Endothelial cell of umbilical vein (primary cell): ENCODE data around the gene PACS1. TPM values are rescaled to one million over a fixed set of nuclear protein-coding genes. Genes with fewer than 3 reads are reported as not detected.

Experiments used
- BruUV-seq: library from RNA; stranded (reverse); fragments of 400-500 nt; replicated peaks from 2 replicates; lab custom pipeline; 2021; lab: Mats Ljungman, UMichigan
- CTCF ChIA-PET: fragments of 300-600, 350-600 bp; sonication (Branson Sonifier 250); formaldehyde crosslinking; loops from one replicate; lab custom pipeline; 2021; ENCODE audit warnings: antibody characterized with exemption, inconsistent platforms; lab: Charles Lee
- POLR2A ChIA-PET: fragments of 300-600, 350-600 bp; sonication (Branson Sonifier 250); formaldehyde crosslinking; loops from one replicate; lab custom pipeline; 2021; ENCODE audit warnings: antibody characterized with exemption, inconsistent platforms; lab: Charles Lee
- DNase-seq: peaks from one replicate; pipeline ENCODE4 v3.0.0-alpha.2; 2011; ENCODE audit warnings: low read depth, low spot score
- FAIRE-seq: peaks from 2 replicates; lab custom pipeline; 2011; peaks lifted over from hg19 to GRCh38; lab: Jason Lieb, UNC
- H2AFZ ChIP-seq: 2 replicates; pipeline ENCODE4 v1.6.0; 2012; ENCODE audit warnings: low read depth, low read length, control low read depth, inconsistent platforms
- H3K27ac ChIP-seq: 2 replicates; pipeline ENCODE4 v1.5.1; 2011; ENCODE audit warnings: low read depth, mild to moderate bottlenecking, control low read depth, low read length, moderate library complexity; ENCODE audit not compliant: insufficient read depth
- H3K27me3 ChIP-seq, 2 experiments: 2 replicates each; pipeline versions ENCODE4 v1.6.0 to v1.6.1; 2011; ENCODE audit warnings: low read length in 2 of 2, mixed read lengths in 1 of 2; ENCODE audit not compliant: control insufficient read depth in 2 of 2, insufficient read depth in 2 of 2
- H3K36me3 ChIP-seq, 2 experiments: 2 replicates in 1 of 2; 3 replicates in 1 of 2; pipeline ENCODE4 v1.5.1; 2011; ENCODE audit warnings: low read length in 2 of 2, mild to moderate bottlenecking in 1 of 2, moderate library complexity in 1 of 2; ENCODE audit not compliant: control insufficient read depth in 2 of 2, insufficient read depth in 2 of 2; ENCODE audit errors: extremely low read depth in 1 of 2
- H3K4me1 ChIP-seq: 3 replicates; pipeline ENCODE4 v1.5.1; 2011; ENCODE audit warnings: mild to moderate bottlenecking, low read length; ENCODE audit not compliant: control insufficient read depth, insufficient read depth; ENCODE audit errors: extremely low read depth
- H3K4me2 ChIP-seq: 2 replicates; pipeline ENCODE4 v1.6.1; 2011; ENCODE audit warnings: low read length, control low read depth, mixed read lengths; ENCODE audit not compliant: insufficient read depth
- H3K4me3 ChIP-seq, 3 experiments: fragments of 200-600 bp in 1 of 3; sonication (generic), shearing (Covaris generic) in 1 of 3; replicated peaks in 1 of 3; 2 replicates each; pipeline ENCODE4 v1.5.1; 2011 to 2016; ENCODE audit warnings: control low read depth in 3 of 3, low read length in 3 of 3, mild to moderate bottlenecking in 2 of 3, inconsistent platforms in 1 of 3, low read depth in 1 of 3, moderate library complexity in 1 of 3; ENCODE audit not compliant: insufficient read depth in 1 of 3
- H3K79me2 ChIP-seq: 2 replicates; pipeline ENCODE4 v1.6.0; 2012; ENCODE audit warnings: low read length, inconsistent platforms; ENCODE audit not compliant: control insufficient read depth, insufficient read depth
- H3K9ac ChIP-seq: replicated peaks from 2 replicates; pipeline ENCODE3; 2011; ENCODE audit warnings: low read length, control low read depth; ENCODE audit not compliant: insufficient read depth; ENCODE audit errors: extremely low read depth
- H3K9me1 ChIP-seq: replicated peaks from 3 replicates; pipeline ENCODE4 v1.6.0; 2011; ENCODE audit warnings: mild to moderate bottlenecking, low read length; ENCODE audit not compliant: control insufficient read depth, insufficient read depth; ENCODE audit errors: extremely low read depth
- H3K9me3 ChIP-seq: replicated peaks from 2 replicates; pipeline ENCODE4 v1.5.1; 2012; ENCODE audit warnings: low read length, inconsistent platforms; ENCODE audit not compliant: control insufficient read depth, insufficient read depth
- H4K20me1 ChIP-seq: replicated peaks from 2 replicates; pipeline ENCODE3; 2011; ENCODE audit warnings: mild to moderate bottlenecking, low read length; ENCODE audit not compliant: control insufficient read depth, insufficient read depth; ENCODE audit errors: extremely low read depth
- EZH2 ChIP-seq: IDR thresholded peaks from 2 replicates; pipeline ENCODE4 v1.6.1; 2012; ENCODE audit warnings: borderline replicate concordance, low read depth, mild to moderate bottlenecking, moderate library complexity, low read length, inconsistent platforms; ENCODE audit not compliant: severe bottlenecking
- JUN ChIP-seq: IDR thresholded peaks from 2 replicates; pipeline ENCODE4 v1.6.1; 2011; ENCODE audit warnings: borderline replicate concordance, low read depth; ENCODE audit not compliant: insufficient read length, insufficient read depth
- MYC ChIP-seq: IDR thresholded peaks from one replicate; pipeline ENCODE4 v1.6.1; 2011; ENCODE audit warnings: mild to moderate bottlenecking, low read depth, low read length
- POLR2A ChIP-seq: IDR thresholded peaks from 2 replicates; pipeline ENCODE4 v1.6.1; 2012; ENCODE audit warnings: low read depth, mild to moderate bottlenecking, control low read depth, low read length
- POLR2AphosphoS5 ChIP-seq: IDR thresholded peaks from 2 replicates; pipeline ENCODE4 v1.6.1; 2012; ENCODE audit warnings: low read depth, mild to moderate bottlenecking, control low read depth, low read length, moderate library complexity; ENCODE audit not compliant: insufficient read depth
- dilution Hi-C: fragments of 300-500 bp; cut with MboI; formaldehyde crosslinking; loops from one replicate; pipeline ENCODE4 v1.15.0; 2019; ENCODE audit warnings: low sequenced_read_pairs; ENCODE audit not compliant: extremely low pct_ligation_motif_present
- intact Hi-C: fragments of 100-400 bp; cut with micrococcal nuclease; formaldehyde crosslinking; loops from one replicate; pipeline ENCODE4 v1.10.0; 2022
- polyA plus RNA-seq, 4 experiments: library from polyadenylated mRNA; depleted of rRNA in 3 of 4; stranded (reverse) in 3 of 4; unstranded in 1 of 4; fragments of >200 nt; gene quantifications; 2 replicates each; pipeline versions ENCODE4 v1.2.1 to v1.2.3, GENCODE V29; 2011 to 2012; ENCODE audit warnings: missing spikeins in 1 of 4
- total RNA-seq: library from RNA; stranded (reverse); gene quantifications from 2 replicates; pipeline ENCODE4 v1.2.3, GENCODE V29; 2021
- TF ChIP-seq, protein P1 (sequence below), 2 donors: IDR thresholded peaks; 1 replicate in 1 of 2; 2 replicates in 1 of 2; pipeline ENCODE4 v1.5.1; 2011; ENCODE audit warnings: low read length in 2 of 2, mild to moderate bottlenecking in 2 of 2, moderate library complexity in 2 of 2, control low read depth in 1 of 2, inconsistent platforms in 1 of 2, low read depth in 1 of 2; ENCODE audit not compliant: insufficient read depth in 1 of 2; ENCODE audit errors: extremely low read depth in 1 of 2

PACS1 gene
- total and polyA plus RNA-seq, 2 donors (not counting 3 experiments of a cell fraction or from before 2014, with no cell fraction given): 26.4 to 64.4 TPM

DNA sequence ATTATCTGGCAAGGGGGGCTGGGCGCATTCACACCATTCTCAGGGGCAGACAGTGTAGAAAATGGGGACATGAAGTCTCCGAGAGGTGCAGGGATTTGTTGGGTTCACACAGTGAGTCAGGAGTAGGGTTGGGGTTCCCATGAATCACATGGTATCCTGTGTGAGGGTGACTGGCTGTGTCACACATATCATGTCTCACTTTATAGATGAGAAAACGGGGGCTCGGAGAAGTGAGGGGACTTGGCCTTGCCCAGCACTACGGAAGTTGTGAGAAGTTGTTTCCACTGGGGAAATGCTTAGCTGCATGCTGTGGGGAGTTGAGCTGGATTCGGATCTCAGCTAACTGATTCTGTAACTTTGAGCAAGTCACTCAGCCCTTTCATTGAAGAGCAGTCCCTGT is 25.3 kb upstream of the PACS1 start:
- Histone ChIP-seq H3K79me2 (no peaks in the 10 kb centered on the region), H3K36me3 (no peaks in the 10 kb centered on the region), H3K9ac (no peak overlapping the region), H3K27ac (no peak overlapping the region), H3K9me1 (no peaks in the 10 kb centered on the region), H3K4me1 (no peaks in the 10 kb centered on the region), H4K20me1 (no peaks in the 10 kb centered on the region), H3K4me2 (no peak overlapping the region), H3K4me3 (no peak overlapping the region), H3K27me3 (peaks cover 2 to 3% of the 10 kb centered on the region in 2 experiments), H3K9me3 (no peaks in the 10 kb centered on the region), H2AFZ (no peak overlapping the region)
- POLR2A ChIA-PET: no interaction called here
- no TSS peak for BruUV-seq
- CTCF ChIA-PET: interaction anchor here (0.6 to 2.9 kb wide), 36 partner anchors 9 to 339 kb away, joined by 3 to 31 read pairs (median 5); partner anchors contain the start of genes BANF1, CATSPER1, CST6 and FIBP
- FAIRE-seq (no peak), DNase-seq (no peak)
- TF ChIP-seq POLR2AphosphoS5 (no peak), POLR2A (no peak), EZH2 (no peak), JUN (no peak)
- TF ChIP-seq, protein P1, sequence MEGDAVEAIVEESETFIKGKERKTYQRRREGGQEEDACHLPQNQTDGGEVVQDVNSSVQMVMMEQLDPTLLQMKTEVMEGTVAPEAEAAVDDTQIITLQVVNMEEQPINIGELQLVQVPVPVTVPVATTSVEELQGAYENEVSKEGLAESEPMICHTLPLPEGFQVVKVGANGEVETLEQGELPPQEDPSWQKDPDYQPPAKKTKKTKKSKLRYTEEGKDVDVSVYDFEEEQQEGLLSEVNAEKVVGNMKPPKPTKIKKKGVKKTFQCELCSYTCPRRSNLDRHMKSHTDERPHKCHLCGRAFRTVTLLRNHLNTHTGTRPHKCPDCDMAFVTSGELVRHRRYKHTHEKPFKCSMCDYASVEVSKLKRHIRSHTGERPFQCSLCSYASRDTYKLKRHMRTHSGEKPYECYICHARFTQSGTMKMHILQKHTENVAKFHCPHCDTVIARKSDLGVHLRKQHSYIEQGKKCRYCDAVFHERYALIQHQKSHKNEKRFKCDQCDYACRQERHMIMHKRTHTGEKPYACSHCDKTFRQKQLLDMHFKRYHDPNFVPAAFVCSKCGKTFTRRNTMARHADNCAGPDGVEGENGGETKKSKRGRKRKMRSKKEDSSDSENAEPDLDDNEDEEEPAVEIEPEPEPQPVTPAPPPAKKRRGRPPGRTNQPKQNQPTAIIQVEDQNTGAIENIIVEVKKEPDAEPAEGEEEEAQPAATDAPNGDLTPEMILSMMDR (IDR thresholded peaks at IDR 0.05; ENCODE audit: extremely low read depth in 1 of 2, insufficient read depth in 1 of 2, low read depth in 1 of 2, low read length in 2 of 2): no peak
- intact Hi-C loops: loop anchor here (1.0 to 2.0 kb wide), 3 partner anchors 22 to 55 kb away; partner anchors contain the start of genes BANF1 and EIF1AD
- dilution Hi-C loops: no loop called here

DNA sequence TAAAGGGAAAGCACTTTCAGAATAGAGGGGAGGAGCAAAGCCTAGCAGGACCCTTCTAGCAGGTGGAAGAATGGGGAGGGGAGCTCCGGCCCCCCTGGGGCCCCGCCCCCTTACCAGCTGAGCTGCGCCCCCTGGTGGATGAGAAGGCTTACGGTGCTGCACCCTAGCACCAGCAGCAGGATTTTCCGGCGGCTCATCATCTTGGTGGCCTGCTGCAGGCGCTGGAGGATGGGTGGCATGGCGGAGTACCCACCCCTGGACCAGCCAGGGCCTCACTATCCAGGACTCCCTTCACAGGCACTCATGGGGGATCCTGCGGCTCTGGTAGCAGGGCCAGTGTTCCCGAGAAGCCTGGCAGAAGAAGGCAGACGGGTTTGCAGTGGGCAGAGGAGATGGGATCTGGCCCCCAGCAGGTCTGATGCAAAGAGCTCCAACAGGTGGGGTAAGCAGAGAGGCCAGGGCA is 24.9 kb upstream of the PACS1 start:
- peak; percentile 69 for DNase-seq
- BruUV-seq: no TSS peak
- no peaks in the 10 kb centered on the region for H3K9me3 ChIP-seq
- peak; percentile 81 for FAIRE-seq
- H3K9ac ChIP-seq: no peak overlapping the region
- H3K4me3 ChIP-seq: no peak overlapping the region
- intact Hi-C loops (loop anchor here (1.0 to 2.0 kb wide), 3 partner anchors 23 to 56 kb away; partner anchors contain the start of genes BANF1 and EIF1AD), dilution Hi-C loops (no loop called here)
- ChIA-PET CTCF (interaction anchor here (0.6 to 2.9 kb wide), 35 partner anchors 9 to 339 kb away, joined by 3 to 31 read pairs (median 5); partner anchors contain the start of genes BANF1, CATSPER1, CST6 and FIBP), POLR2A (no interaction called here)
- no peaks in the 10 kb centered on the region for H3K36me3 ChIP-seq
- H3K27ac ChIP-seq: no peak overlapping the region
- H3K9me1 ChIP-seq: no peaks in the 10 kb centered on the region
- no peak overlapping the region for H3K4me2 ChIP-seq
- H3K79me2 ChIP-seq: no peaks in the 10 kb centered on the region
- peaks cover 2 to 3% of the 10 kb centered on the region in 2 experiments for H3K27me3 ChIP-seq
- H3K4me1 ChIP-seq: no peaks in the 10 kb centered on the region
- H2AFZ ChIP-seq: no peak overlapping the region
- no peak for TF ChIP-seq MYC
- TF ChIP-seq, protein P1 (IDR thresholded peaks at IDR 0.05; ENCODE audit: extremely low read depth in 1 of 2, insufficient read depth in 1 of 2, low read depth in 1 of 2, low read length in 2 of 2): peak; percentile 91 to 98
- no peaks in the 10 kb centered on the region for H4K20me1 ChIP-seq
